GM21447 (cell line): ENCODE results near the gene DAB2.
"Not testable (repeated sequence)": the region's sequence is repeated elsewhere in the genome, so short reads cannot be mapped to it uniquely, and the experiment has no call there.

Experiments used
- ATAC-seq: cut with Tn5 transposase; IDR thresholded peaks from one replicate; pipeline ENCODE4 v1.9.1; 2021; ENCODE audit not compliant: unreplicated experiment

DAB2 gene

GRCh38 chr5:39422728-39423285 is 2.0 kb downstream of the DAB2 start:
- no peak for ATAC-seq

- no peak for ATAC-seq
Measured at GRCh38 chr5:39422036-39422606, 2.7 kb downstream of the DAB2 start.

GRCh38 chr5:39420482-39421145 is 4.2 kb downstream of the DAB2 start:
- ATAC-seq: no peak

GRCh38 chr5:39419796-39420195 is 5.0 kb downstream of the DAB2 start:
- ATAC-seq: no peak

GRCh38 chr5:39417979-39418378 is 6.8 kb downstream of the DAB2 start:
- ATAC-seq: no peak

GRCh38 chr5:39415201-39415600 is 9.6 kb downstream of the DAB2 start:
- ATAC-seq: no peak

- ATAC-seq: no peak
Measured at GRCh38 chr5:39414426-39414825, 10.4 kb downstream of the DAB2 start.

- ATAC-seq: no peak
Measured at GRCh38 chr5:39413771-39414170, 11.0 kb downstream of the DAB2 start.

GRCh38 chr5:39412721-39413394 is 11.9 kb downstream of the DAB2 start:
- ATAC-seq: no peak

GRCh38 chr5:39411985-39412384 is 12.8 kb downstream of the DAB2 start:
- ATAC-seq: no peak

GRCh38 chr5:39411061-39411460 is 13.7 kb downstream of the DAB2 start:
- no peak for ATAC-seq

GRCh38 chr5:39409033-39409432 is 15.7 kb downstream of the DAB2 start:
- no peak for ATAC-seq

GRCh38 chr5:39405083-39405843 is 19.5 kb downstream of the DAB2 start:
- ATAC-seq: no peak

GRCh38 chr5:39403761-39404160 is 21.0 kb downstream of the DAB2 start:
- not testable (repeated sequence) for ATAC-seq

GRCh38 chr5:39402140-39402539 is 22.6 kb downstream of the DAB2 start:
- ATAC-seq: not testable (repeated sequence)

GRCh38 chr5:39400713-39401578 is 23.8 kb downstream of the DAB2 start:
- no peak for ATAC-seq

GRCh38 chr5:39399135-39400036 is 25.4 kb downstream of the DAB2 start:
- no peak for ATAC-seq

- ATAC-seq: no peak
Measured at GRCh38 chr5:39396843-39397242, 27.9 kb downstream of the DAB2 start.

GRCh38 chr5:39395521-39395920 is 29.3 kb downstream of the DAB2 start:
- ATAC-seq: no peak
